ENCODE results near the gene RER1.

Gene RER1, protein sequence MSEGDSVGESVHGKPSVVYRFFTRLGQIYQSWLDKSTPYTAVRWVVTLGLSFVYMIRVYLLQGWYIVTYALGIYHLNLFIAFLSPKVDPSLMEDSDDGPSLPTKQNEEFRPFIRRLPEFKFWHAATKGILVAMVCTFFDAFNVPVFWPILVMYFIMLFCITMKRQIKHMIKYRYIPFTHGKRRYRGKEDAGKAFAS

DNA sequence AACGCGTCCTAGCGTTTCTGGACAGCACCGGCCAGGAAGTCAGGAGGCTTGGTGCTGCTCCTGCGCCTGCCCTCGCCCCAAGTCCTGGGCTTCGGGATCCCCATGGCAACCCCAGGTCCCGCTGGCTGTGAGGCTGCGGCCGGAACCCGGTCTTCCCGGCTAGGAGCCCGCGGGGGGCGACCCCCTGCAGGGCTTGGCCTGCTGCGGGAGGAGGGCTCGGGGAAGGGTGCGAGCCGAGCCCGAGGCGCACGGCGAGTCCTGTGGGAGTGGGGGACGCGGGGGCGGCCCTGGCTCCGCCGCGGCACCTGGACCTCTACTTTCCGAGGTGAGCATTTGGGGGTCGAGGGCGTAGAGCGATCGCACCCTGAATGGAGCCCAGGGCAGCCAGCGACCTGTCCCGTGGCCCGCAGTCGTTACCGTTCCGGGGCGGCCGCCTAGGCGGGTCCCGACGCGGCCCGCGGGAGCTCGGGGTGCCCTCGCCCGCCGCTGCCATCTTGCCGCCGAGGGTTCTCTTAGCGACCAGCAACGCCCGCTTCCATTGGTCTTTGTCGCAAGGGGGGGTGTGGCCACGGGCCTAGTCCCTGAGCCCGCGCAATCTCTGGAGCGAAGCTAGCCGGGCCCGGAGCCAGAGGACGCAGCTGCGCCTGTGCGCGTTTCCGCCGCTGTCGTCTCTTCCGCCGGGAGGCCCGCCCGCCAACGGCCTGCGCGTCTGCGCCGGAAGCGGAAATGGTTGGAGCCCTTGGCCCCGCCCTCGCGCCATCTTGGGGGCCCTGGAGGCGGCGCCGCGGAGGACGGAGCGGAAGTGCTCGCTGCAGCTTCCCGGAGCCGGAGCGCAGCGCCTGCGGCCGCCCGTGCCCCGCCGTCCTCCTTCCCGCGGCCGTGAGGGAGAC, at the start of gene RER1, which contains the start of gene MORN1:
Gene RER1, plus strand, starts transcription at position 801 of the 890 bp plus-strand sequence. CDS start 3,950 bp downstream, outside the sequence.
Gene MORN1, minus strand, starts transcription at position 514 of the 890 bp plus-strand sequence. Its CDS starts 21 bp downstream, at position 493.
- peak; percentile 98 for DNase-seq

DNA sequence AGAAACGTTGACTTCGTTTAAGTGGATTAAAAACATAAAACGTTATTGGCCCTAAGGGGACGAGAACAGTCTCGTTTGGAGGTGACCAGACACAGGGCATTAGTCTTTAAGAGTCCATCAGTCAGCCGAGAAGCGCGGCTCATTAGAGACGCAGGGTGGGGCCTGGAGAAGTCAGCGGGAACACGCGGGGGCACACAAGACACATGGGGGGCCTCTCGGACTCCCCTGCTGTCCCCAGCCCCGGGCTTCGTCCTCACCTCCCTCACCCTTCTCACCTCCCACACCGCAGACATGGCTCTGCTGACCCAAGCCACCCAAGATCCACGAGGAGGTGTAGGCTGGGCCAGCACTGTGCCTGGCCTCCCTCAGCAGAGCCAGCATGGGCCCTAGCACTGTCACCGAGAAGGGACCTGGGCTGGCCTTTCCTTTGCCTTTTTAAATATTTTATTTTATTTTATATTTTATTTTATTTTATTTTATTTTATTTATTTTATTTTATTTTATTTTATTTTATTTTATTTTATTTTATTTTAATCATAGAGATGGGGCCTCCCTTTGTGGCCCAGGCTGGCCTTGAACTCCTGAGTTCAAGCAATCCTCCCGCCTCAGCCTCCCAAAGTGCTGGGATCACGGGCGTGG, 49.1 kb upstream of the RER1 start:
- DNase-seq = no peak

DNA sequence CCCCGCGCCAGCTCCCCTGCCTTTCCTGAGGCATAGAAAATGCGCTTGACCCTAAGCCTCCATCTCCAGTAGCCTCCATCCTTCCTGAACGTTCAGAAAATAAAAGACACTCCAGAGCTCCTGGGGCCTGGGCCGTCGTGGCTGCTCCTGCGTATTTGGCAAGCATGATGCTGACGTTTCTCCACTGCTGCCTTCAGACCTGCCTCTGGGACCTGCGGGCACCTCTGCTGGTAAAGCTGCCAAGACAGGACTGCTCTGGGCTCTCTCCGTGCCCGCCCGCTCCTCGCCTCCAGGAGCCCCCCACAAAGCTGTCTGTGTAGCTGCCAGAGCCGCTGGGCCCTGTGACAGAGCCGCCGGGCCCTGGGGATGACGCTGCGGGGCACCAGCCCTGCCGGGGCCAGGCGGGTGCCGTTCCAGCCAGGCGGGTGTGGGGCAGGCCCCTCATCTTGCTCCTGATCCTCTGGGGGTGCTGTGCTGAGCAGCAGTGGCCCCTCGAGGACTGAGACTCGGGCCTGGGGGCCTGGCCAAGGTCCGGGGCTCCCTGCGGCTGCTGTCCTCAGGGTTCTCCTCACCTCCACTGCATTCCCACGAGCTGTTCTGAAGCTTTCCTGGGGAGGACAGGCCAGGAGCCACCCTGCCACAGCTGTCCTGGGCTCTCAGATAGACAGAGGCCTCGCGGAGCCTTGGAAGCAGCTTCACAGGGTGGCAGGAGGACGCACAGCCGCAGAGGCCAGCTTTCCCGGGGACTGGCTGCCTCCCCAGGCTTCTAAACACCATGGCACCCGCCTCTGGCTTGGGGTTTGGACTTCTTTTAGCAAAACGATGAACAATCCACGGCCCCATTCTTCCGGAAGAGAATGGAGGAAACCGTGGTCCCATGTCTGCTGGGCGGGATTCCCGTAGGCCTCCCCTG, 48.4 kb upstream of the RER1 start:
- no peak for DNase-seq

DNA sequence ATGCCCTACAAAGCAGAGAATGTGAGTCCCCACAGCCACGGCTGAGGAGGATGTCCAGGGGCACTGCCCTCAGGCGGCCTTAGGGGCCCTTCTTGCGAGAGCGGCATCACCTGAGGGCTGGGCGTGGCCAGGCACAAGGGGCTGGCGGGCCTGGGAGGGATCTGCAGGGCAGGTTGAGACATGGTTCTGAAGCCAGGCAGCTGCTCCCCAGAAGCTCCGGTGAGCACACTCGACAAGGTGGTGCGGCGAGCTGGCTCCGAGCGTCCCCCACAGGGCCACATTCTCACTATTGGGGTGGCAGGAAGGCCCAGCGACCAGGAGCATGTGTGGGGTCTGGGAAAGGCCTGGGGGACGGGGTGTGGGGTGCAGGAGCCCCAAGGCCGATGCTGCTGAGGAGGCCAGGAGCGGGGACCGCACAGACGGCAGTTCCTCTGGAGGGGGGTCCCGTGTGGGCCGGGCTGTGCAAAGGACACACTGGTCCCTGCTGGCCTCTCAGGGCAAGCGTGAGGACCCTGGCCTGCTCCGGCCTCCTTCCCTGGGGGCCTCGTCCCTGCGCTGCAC, 47.4 kb upstream of the RER1 start:
- no peak for DNase-seq

DNA sequence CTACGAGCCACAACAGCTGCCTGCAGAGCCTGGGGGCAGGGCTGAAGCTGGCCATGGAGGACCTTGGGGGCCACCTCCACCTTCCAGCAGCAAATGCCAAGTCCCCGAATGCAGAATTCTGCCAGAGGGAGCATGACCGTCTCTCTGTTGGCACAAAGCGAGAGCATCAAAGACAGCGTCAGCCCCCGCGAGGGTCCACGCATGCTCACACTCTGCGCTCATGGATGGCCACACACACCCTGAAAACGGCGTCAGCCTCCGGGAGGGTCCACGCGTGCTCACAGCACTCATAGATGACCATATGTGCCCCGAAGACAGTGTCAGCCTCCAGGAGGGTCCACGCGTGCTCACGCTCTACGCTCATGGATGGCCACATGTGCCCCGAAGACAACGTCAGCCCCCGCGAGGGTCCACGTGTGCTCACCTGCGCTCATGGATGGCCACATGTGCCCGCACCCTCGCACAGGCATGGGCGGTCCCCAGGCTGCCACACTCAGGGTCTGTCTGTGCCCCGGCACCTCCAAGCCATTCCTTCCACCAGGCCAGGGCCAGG, 46.8 kb upstream of the RER1 start:
- DNase-seq = no peak

DNA sequence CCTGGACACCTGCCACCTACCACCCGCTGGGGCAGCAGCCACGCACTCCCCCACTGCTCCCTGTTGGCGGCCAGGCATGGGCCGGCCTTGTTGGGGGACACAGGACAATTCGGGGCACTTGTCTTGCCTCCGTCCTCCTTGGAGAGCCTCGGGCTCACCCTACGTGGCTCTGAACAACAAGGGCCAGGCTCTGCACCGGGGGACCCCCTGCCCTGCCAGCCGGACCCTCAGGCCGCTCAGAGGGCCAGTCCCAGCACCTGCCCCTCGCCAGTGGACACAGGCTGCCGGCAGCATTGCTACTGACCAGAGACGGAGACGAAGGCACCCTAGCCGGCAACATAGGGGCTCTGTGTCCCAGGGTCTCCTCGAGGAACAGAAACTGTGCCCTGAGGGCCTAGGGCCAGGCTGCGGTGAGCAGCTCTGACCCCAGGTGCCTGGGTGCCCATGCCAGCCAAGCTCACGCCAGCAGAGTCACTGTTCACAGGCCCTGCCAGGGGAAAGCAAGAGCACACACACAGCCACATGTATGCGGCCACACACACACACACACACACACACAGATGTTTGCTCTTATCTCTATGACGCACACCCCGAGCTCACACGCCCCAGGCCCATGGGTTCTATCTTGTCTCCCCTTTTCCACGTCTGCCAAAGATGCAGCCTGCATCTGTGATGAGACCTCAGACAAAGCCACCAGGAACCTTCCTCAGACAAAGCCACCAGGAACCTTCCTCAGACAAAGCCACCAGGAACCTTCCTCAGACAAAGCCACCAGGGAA, 46.2 kb upstream of the RER1 start:
- no peak for DNase-seq

DNA sequence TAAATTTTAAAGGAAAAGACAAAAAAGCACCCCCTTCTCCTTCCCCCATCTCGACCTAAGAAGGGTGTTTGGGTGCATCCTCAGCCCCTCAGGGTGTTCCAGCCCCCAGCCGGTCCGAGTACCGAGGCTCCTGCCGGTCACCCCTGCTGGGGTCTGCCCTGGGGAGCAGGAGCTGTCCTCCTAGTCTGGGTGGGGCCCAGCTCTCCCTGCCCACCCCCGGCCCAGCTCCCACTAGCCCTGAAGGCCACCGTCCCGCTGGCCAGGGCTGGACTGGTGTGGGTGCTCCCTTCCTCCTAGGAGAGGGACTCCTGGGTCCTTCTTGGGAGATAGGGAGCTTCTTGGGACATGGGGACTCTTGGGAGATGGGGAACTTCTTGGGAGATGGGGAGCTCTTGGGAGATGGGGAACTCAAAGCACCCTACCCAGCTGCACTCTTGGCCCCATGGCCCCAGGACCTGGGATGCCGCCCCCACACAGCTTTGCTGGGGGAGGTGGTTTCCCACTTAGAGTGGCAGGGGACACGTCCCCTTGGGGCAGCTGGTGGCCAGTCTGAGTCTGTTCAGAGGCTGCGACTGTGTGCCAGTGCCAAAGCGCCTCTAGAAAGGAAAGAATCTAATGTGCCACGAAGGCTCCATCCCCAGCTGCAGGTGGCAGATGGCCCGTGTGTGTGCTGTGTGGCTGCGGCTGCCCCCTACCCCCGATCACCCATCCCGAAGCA, 44.8 kb upstream of the RER1 start:
- DNase-seq = no peak

DNA sequence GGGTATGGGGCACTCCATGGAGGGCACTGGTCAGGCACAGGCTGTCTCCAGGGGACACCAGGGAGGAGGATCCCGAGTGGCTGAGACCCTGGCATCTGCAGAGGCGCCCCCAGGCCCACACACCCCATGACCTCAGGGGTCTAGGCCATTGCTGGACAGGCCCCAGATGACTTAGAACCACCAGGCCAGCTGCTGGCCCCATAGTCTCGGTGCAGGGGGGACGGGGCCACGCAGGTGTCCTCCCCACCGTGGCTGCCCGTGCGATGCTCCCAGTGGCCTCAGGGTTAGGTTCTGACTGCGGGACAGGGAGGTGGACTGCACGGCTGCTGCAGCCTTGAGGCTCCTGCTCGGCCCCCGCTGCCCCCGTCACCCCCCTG, 44.2 kb upstream of the RER1 start:
- no peak for DNase-seq

DNA sequence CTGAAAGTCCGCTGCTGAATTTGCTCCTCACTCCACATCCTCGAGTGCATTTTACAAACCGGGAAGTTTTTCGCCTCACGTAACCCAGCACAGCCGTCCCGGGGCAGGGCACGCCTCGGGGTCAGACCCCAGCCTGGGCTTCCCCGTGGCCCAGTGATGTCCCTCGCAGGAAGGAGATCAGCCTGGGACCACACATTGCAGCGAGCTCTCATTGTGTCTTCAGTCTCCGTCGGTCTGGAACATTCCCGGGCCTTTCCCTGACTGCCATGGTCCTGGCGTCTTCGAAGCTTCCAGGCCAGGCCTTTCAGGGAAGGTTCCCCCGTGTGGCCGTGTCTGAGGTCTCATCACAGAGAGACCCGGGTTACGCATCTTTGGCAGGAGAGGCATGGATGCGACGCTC, 43.7 kb upstream of the RER1 start:
- DNase-seq = no peak

DNA sequence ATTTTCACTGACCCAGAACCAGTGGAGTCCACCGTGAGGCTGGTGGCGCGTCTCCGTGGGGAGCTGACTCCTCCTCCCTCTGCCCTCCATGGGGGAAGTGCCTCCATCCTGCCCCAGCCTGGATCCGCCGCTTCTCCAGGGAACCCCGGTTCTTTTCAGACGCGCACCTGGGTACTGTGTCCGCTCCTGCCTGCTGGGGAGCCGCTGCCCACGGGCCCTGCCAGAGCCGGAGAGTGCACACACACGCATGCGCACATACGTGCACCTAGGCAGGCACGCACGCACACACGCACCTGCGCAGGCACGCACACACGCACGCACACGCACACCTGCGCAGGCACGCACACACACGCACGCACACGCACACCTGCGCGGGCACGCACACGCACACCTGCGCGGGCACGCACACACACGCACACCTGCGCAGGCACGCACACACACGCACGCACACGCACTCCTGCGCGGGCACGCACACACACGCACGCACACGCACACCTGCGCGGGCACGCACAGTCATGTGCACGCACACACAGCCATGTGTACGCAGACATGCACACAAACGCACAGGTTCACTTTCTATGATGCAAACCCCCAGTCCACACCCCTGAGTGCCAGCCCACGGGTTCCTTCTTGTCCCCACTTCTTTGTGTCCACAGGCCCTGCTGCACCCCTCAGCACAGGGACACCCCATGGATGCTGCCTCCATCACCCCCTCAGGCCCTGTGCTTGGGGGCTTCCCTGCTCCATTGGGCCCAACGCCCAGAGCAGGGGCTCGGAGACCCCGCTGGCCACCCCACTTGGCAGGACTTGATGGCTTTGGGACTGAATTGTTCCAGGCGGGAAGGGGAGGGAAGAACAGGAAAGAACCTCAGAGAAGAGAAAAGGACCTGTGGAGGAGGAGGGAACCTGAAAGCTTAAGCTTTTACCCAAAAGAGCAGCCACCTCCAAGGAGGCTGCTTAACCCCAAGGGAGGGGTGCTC, 43.0 kb upstream of the RER1 start:
- no peak for DNase-seq

DNA sequence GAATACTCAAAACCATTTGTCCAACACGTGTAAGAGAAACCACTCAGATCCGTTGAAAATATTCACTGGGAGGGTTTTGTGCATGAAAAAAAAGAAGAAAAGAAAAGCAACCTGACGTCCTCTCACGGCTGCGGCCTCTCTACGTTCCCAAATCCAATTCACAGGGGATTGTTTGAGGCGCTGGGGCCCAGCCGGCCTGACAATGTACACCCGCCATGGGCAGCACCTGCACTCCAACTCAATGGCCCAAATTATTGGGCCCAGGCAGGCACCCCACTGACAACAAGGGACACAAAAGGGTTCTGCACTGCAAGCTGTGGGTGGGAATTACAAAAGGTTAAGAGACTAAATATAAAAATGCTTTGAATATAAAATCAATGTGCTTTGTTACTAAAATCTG, 41.8 kb upstream of the RER1 start:
- no peak for DNase-seq

DNA sequence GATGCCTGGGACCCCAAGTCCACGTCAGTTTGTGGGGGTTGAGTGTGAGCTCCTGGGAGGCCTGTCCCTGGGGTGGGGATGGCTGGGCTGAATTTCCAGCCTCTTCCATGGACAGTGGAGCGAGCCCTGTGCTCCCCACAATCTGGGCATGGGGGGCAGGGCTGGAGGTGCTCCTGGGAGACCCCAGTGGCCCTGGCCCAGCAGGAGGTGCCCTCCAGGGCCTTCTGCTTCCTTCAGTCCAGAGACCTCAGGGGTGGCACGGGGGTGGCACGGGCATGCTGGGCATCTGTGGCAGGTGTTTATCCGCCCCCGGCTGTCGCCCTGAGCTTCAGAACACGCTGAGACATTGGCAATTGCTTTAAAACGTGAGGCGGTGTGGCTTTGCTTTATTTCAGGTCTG, 41.1 kb upstream of the RER1 start:
- no peak for DNase-seq

DNA sequence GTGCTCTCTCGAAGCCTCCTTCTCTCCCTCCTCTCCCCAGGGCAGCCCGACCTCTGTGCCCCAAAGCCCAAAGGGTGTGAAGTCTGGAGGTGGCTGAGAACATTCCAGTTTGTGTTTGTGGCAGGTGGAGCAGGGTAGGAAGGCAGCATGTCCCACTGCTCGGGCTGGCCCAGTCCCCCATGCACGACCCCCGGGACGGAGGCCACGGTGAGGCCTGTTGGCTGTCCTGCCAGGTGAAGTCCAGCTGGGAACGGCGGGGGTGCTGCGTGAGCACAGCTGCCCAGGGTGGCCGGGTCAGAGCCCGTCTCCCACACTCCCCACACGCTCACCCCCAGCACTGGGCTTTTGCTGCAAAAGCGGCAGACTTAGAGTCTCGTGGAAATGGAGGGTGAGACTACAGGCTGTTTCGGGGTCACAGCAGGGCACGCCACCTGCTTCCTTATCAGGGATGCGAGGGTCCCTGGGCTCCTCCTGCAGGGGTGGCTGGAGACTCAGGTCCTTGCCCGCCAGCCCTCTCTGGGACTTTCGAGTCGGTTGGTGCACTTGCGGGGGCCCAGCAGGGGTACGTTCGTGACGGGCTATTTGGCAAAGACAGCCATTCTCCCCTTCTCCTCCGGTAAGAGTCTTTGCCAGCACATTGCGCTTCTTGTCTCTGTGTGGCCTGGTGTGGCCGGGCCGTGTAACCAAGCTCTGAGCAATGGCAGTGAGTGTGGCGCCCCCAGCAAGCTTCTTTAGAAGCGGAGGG, 40.6 kb upstream of the RER1 start:
- no peak for DNase-seq

DNA sequence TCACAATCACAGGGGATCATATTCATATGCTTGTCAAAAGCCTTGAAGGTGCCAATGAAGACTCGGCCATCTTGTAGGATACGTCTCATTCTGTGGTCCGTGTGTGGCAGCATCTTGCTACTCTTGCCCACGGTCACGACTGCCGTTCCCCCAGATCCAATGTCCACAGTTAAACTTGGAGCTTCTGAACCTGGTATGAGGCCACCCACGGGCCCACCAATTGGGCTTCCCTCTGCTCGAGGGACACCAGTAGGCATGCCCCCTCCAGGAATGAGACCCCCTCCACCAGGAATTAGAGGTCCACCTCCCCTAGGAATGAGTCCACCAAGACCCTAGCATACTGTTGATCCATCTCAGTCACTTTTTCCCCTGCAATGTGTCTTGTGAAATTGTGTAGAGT, 39.9 kb upstream of the RER1 start:
- DNase-seq = no peak

DNA sequence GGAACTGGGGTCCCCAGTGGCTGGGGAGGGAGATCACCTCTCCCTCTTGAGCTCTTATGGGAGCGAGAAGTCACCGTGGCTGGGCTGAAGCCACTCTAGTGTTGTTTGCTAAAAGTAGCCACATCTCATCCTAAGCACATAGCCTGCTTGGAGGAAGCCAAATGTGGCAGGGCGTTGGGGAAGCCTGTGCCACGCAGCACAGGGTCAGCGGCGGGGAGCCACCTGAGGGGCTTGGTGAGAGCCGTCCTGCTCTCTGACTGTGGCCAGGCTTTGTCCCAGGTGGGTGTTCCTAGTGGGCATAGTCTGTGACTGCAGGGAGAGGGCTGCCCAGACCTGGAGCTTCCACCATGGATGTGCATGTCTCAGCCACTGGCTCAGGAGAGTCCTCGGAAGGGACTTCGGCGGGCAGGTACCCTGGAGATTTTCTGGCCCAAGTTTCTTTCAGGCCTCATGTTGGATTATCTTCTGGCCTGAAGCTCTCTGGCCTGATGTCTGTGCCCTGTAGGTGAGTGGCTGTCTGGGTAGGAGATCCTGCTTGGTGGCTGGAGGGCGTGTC, 39.2 kb upstream of the RER1 start:
- no peak for DNase-seq

DNA sequence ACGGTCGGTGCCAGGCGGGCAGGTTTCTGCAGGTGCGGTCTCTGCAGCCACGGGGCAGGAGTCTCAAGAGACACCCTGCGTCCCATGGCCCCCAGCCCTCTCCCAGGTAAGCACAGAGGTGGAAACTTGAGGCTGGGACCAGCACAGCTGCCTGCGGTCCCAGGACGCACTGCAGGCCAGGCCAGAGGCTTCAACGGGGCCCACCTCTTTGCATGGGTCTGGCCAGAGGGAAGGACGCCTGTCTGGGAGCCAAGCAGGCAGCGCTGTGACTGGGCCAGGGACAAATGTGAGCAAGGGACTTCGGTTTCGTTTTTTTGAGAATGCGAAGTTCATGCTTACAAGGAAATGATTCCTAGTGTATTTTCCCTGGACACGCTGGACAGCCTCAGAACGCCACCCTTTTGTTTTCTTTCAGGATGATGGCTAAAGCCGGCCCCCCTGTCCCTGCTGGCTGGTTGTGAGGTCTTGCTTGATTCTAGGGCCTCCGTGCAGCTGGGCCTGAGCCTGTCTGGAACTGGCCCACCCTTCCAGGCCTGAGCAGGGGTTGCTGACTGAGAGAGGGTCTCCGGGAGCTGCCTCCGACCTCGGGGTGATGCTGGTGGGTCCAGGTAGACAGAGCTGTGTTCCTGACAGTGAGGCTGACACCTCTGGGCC, 38.6 kb upstream of the RER1 start:
- DNase-seq = no peak

DNA sequence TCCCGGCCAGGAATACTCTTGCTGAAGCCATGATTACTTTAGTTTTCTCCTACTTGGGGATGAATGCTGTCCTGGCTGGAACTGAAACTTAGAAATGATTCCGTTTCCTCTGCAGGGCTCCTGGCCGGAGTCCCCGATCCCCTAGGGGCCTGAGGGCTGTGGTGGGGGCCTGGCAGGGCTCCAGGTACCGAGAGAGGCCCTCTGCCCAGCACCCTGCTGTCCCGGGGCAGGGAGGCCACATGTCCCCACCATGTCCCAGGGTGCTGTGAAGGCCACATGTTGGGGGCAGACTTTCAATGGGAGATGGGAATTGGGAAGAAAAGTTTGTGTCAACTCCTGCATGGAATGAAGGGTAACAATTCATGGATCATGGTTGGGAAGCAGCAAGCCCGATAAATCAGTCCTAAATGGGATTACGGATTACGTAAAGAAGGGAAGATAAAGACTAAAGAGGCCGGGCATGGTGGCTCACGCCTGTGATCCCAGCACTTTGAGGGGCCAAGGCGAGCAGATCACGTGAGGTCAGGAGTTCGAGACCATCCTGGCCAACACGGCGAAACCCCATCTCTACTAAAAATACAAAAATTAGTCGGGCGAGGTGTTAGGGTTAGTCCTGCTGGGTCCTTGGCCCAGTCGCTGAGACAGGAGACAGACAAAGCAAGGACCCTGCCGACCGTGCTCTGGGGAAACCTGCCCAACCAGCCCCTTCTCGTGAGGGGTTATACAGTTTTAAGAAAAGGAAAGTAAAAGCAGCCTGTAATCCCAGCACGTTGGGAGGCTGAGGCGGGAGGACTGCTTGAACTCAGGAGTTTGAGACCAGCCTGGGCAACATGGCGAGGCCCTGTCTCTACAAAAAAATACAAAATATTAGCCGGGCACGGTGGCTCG, 37.8 kb upstream of the RER1 start:
- DNase-seq = no peak
